Prostate gland (tissue), 2 donors: Measurements from ENCODE around the gene NKG7.

Source experiments
- POLR2A ChIP-seq: fragments of 450-650 bp; IDR thresholded peaks from one replicate; pipeline ENCODE4 v1.6.1; 2016; ENCODE audit warnings: antibody characterized with exemption, mild to moderate bottlenecking
- POLR2AphosphoS5 ChIP-seq: sonication (generic); formaldehyde crosslinking; IDR thresholded peaks from one replicate; pipeline ENCODE4 v1.6.1; 2017; ENCODE audit warnings: antibody characterized with exemption
- TF ChIP-seq, protein P1 (sequence below), 4 experiments: fragments of 200-600 bp in 2 of 4; fragments of 450-650 bp in 2 of 4; sonication (generic) in 2 of 4; IDR thresholded peaks; 1 replicate in 3 of 4; 2 replicates in 1 of 4; pipeline ENCODE4 v1.5.1; 2016 to 2019; ENCODE audit warnings: antibody characterized with exemption in 4 of 4, mild to moderate bottlenecking in 2 of 4, moderate library complexity in 2 of 4

DNA sequence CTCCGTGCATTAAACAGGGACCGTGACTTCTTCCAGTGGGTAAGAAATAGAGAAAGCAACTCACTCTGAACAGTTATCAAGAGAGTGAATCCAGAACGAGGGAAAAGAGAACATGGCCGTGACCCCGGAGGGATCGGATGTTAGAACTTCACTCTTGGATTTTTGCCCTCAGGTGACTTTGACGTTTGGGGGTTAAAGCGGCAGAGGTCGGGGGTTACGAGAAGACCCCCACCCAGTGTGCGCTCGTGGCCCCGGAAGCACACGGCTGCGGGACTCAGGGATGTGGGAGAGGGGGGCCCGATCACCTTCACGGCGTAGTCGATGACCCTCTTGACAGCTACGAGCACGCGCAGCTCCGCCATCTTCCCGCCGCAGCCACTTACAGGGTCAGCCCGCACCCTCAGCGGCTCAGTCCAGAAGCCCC lies 6.5 kb downstream of the NKG7 start, which contains the start of gene ETFB:
- TF ChIP-seq, protein P1, sequence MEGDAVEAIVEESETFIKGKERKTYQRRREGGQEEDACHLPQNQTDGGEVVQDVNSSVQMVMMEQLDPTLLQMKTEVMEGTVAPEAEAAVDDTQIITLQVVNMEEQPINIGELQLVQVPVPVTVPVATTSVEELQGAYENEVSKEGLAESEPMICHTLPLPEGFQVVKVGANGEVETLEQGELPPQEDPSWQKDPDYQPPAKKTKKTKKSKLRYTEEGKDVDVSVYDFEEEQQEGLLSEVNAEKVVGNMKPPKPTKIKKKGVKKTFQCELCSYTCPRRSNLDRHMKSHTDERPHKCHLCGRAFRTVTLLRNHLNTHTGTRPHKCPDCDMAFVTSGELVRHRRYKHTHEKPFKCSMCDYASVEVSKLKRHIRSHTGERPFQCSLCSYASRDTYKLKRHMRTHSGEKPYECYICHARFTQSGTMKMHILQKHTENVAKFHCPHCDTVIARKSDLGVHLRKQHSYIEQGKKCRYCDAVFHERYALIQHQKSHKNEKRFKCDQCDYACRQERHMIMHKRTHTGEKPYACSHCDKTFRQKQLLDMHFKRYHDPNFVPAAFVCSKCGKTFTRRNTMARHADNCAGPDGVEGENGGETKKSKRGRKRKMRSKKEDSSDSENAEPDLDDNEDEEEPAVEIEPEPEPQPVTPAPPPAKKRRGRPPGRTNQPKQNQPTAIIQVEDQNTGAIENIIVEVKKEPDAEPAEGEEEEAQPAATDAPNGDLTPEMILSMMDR (IDR thresholded peaks at IDR 0.05), result no peak
- no peak for TF ChIP-seq POLR2AphosphoS5
- no peak for TF ChIP-seq POLR2A
